ENCODE data around the gene GJD3. TPM values are rescaled to one million over a fixed set of nuclear protein-coding genes. Genes with fewer than 3 reads are reported as not detected.

GJD3 gene
- polyA plus RNA-seq, 1 donor from 2014 or later = not detected

DNA sequence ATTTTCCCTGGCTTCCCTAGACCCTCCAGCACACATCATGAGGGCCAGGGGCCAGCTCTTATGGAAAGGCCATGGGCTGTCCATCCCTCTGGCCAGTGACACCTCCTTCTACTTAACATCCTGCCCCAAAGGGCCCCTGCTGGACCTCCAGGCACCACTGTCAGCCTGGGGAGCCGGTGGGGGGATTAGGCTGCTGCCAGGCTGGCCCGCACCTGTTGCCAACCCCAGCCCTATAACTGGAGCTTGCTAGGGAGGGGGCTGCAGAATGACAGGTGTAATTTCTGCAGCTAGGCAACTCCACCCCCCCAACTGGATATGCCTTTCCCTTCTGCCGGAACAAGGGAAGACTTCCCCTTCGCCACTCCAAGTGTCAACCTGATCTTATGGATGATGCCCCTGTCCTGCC, 43.0 kb downstream of the GJD3 start:
- Mint-ChIP-seq H3K4me1 (peaks cover 55 to 61% (median 58%) of the 10 kb centered on the region in 3 donors), H3K27me3 (peaks cover 4% of the 10 kb centered on the region), H3K9me3 (peaks cover 0 to 2% (median 0%) of the 10 kb centered on the region in 3 donors), H3K27ac (peak overlapping the region; percentile 99 to 100 (median 100)), H3K4me3 (peak overlapping the region; percentile 95 to 97 (median 95)), H3K36me3 (peaks cover 1% of the 10 kb centered on the region)

DNA sequence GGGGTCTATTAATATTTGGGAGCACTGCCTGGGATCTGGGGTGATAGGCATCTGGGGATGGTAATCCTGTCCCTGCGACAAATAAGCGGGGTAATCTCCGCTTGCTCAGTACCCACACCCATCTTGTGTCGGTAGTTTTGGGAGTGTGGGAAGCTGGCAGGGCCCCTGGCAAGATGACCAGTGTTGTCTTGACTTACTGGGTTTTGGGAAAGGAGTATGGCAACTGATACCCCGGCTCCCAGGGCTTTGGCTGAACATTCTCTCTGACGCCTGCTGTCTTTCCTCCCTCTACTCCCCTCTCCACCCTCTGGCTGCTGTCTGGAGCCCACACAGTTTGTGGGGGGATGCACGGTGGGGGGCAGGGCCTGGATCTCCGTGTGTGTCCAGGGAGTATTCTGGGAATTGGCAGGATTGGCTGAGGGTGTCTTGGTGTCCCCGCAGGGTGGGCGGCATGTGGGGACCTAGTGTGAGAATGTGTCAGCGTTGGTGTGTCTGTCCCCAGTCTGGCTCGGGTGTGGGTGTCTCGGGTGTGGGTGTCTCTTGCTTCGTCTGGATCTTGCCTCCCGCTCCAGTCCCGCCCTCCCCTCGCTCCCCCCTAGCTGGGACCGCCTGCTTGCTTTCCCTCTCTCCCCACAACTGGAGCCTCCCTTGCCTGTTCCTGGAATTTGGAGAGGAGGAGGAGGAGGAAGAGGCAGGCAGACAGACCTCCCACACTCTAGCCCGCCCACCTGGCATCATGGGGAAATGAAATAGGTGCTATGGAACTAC, 43.6 kb downstream of the GJD3 start:
- Mint-ChIP-seq H3K36me3 (peaks cover 1% of the 10 kb centered on the region), H3K9me3 (peaks cover 0 to 2% (median 0%) of the 10 kb centered on the region in 3 donors), H3K27ac (peak overlapping the region; percentile 99 to 100 (median 100)), H3K4me1 (peaks cover 52 to 55% (median 53%) of the 10 kb centered on the region in 3 donors), H3K4me3 (peak overlapping the region; percentile 95 to 97 (median 95)), H3K27me3 (peaks cover 6% of the 10 kb centered on the region)

DNA sequence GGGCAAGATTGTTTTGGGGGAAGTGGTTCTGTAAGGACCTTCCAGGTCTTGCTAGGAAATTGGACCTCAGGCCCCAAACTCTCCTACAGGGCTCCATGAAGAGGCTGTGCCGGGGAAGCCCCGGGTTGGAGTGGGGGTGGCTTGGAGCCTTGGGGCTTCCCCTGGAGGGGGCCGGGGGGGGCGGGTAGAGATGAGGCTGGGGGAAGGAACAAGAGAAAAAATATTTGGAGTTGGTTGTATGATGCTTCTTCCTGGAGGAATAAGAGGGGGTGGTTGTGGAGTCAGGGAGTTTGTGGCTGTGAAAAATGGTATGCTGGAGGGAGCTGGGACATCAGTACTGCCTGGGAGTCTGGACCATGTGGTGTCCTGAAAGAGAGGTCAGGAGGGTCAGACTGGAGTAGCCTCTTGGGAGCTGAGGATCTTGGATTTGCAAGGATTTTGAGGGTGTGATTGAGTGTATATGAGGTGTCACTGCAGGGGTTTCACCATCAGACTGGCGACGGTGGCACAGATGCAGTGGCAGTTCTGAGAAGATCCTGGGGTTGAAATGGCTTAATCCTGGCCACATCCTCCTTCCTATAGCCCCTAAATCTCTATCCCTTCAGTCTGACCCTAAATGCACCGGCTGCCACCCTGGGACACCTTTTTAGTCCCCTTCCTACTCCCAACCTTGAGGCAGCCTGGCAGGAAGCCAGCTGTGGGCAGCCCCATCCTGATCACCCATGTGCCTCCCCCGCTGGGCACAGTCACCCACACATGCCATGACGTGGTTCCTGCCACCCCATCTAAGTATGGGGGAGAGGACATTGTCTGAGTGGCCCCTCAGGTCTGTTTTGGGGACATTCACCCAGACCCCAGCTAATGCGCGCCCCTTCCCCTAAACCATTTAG, 44.6 kb downstream of the GJD3 start:
- Mint-ChIP-seq H3K9me3 (peaks cover 0 to 2% (median 0%) of the 10 kb centered on the region in 3 donors), H3K27me3 (peaks cover 6% of the 10 kb centered on the region), H3K4me1 (peaks cover 45 to 50% (median 47%) of the 10 kb centered on the region in 3 donors), H3K36me3 (peaks cover 1% of the 10 kb centered on the region), H3K27ac (peak overlapping the region; percentile 99 to 100 (median 100)), H3K4me3 (peak overlapping the region; percentile 95 to 97 (median 95))

DNA sequence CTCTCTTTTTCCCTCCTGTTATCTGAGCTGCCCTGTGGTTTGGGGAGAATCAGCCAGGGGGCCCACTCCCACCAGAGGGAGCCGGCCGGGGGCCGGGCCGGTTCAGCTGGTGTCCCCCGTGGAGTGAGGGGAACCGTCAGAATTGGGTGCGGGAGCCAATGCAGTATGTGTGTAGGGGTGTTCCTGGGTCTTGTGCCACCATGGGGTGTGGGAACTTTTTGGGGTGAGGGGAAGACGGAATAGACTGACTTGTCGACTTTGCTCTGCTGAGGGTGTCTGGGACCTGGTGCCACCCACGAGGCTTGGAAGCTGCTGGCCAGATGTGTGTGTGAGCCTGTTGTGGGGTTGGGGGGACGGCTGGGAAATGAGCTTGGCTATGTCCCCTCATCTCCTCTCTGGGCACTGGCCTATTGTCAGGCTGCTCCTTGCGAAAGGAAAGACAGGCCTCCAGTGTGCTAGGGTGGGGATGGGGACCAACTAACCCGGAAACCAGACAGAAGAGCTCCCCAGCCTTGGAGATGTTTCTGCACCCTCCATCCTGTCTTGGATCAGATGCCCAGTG, 45.6 kb downstream of the GJD3 start:
- Mint-ChIP-seq H3K4me3 (peak overlapping the region; percentile 95 to 97 (median 95)), H3K36me3 (peaks cover 1% of the 10 kb centered on the region), H3K27ac (peak overlapping the region; percentile 92 to 100 (median 99)), H3K4me1 (peaks cover 41 to 45% (median 42%) of the 10 kb centered on the region in 3 donors), H3K9me3 (peaks cover 0 to 2% (median 0%) of the 10 kb centered on the region in 3 donors), H3K27me3 (peaks cover 6% of the 10 kb centered on the region)

DNA sequence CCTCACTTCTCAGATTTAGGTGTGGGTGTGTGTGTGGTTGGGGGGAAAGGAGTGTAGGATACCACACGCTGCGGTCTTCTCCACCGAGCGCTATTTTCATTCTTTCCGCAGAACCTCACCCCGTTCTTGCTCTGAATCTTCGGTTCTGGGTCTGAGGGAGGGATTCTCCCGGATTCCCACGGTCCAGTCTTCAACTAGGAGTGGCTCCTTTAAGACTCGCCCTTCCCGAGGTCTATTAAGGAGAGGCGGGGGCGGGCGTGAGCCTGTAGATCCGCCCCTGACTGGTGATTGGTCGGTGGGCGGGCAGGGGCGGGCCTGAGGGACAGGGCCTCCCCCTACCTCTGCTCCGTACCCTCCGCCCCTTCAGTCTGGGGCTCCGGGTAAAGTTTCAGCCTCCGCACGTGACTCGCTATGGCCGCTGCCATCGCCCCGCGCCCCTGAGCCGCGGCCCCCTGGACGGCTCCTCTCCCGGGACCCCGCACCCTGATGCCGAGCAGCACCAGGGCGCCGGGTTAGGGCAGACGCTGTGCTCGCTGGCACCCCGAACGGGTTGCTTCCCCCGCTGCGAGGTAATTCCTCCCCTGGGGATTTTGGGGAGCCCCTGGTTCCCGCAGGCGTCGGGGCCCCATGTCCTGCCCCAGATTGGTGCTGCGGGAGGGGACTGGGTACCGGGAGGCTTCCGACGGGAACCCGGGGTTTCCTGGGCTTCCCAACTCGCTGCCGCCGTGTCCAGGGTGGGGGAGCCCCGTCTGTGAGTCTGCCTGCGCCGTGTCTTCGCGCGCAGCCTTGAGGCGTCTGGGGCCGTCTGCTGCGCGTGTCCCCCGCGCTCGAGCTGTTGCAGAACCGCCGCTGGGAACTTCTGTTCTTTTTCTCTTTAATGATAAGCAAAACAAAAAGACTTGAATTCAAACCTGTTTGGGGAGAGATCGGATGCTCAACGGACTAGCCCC, 46.4 kb downstream of the GJD3 start:
- H3K9me3 Mint-ChIP-seq = peaks cover 0 to 2% (median 0%) of the 10 kb centered on the region in 3 donors
- H3K4me1 Mint-ChIP-seq = peaks cover 35 to 45% (median 44%) of the 10 kb centered on the region in 3 donors
- peak overlapping the region; percentile 95 to 97 (median 95) for H3K4me3 Mint-ChIP-seq
- peaks cover 1% of the 10 kb centered on the region for H3K36me3 Mint-ChIP-seq
- peaks cover 6% of the 10 kb centered on the region for H3K27me3 Mint-ChIP-seq
- peak overlapping the region; percentile 92 to 100 (median 99) for H3K27ac Mint-ChIP-seq

DNA sequence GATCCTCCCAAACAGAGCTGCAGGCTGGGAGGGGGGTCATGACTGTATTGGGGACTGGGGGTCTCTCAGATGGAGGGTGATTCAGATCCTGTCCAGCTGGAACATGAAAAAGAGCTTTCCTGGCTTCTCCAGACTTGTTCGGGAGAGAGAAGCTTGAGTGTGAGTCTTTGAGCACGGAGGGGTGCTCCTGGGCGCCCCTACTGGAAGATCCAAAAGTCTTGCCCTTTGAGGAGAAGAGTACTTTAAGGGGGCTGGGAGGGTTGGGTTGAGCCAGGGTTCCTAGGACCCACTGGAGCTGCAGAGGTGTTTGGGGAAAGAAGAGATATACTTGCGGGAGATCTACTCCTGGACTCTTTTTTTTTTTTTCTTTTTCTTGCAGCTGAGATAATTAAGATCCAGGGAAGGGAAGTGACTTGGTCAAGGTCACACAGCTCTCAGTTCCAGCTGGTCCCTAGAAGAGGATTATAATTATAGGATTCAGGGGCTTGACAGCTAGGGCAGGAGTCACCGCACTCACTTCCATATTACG, 47.1 kb downstream of the GJD3 start:
- peaks cover 0 to under 1% (median 0%) of the 10 kb centered on the region in 3 donors for H3K9me3 Mint-ChIP-seq
- H3K27ac Mint-ChIP-seq = peak overlapping the region; percentile 92 to 100 (median 99)
- H3K4me1 Mint-ChIP-seq = peaks cover 34 to 43% (median 36%) of the 10 kb centered on the region in 3 donors
- H3K27me3 Mint-ChIP-seq = peaks cover 5% of the 10 kb centered on the region
- peak overlapping the region; percentile 95 to 97 (median 95) for H3K4me3 Mint-ChIP-seq
- peaks cover 1% of the 10 kb centered on the region for H3K36me3 Mint-ChIP-seq

DNA sequence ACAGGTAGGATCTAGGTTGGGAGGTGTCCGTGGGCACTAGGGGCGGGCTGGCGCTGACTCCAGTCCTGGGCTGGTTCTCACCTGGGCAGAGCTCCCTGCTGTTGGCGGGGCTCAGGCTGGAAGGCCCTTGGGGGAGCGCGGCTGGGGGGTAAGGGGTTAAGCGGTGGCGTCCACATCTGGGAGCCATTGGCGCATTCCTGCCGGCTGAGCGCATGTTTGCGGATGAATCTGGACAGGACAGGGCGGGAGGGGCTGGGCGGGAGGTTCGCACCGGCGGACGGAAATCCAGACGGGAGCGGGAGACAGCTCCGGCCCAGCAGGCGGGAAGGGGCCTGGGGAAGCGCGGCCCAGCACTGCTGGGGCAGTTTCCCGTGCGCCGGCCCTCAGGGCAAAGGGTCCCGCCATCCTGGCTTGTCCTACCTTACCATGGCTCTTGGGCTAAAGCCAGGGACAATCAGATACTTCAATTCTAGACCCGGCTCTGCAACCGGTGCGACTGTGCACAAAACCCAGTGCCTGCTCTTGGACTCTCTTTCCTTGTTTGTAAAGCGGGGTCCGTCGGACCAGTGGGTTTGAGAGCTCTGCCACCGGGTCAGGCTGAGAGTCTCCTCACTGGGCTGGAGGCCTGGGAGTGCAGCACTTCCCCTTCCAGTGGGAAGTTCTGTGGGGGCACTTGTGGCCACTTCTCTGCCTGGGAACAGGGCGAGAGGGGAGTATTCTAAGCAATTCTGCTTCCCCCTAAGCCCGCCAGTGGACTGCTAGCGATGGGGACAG, 47.8 kb downstream of the GJD3 start:
- Mint-ChIP-seq H3K36me3 (peaks cover 1% of the 10 kb centered on the region), H3K27me3 (peaks cover 5% of the 10 kb centered on the region), H3K4me3 (peak overlapping the region; percentile 66 to 95 (median 95)), H3K9me3 (no peaks in the 10 kb centered on the region), H3K27ac (peak overlapping the region in 2 of 3 donors; percentile 99 to 100), H3K4me1 (peaks cover 33 to 47% (median 38%) of the 10 kb centered on the region in 3 donors)

DNA sequence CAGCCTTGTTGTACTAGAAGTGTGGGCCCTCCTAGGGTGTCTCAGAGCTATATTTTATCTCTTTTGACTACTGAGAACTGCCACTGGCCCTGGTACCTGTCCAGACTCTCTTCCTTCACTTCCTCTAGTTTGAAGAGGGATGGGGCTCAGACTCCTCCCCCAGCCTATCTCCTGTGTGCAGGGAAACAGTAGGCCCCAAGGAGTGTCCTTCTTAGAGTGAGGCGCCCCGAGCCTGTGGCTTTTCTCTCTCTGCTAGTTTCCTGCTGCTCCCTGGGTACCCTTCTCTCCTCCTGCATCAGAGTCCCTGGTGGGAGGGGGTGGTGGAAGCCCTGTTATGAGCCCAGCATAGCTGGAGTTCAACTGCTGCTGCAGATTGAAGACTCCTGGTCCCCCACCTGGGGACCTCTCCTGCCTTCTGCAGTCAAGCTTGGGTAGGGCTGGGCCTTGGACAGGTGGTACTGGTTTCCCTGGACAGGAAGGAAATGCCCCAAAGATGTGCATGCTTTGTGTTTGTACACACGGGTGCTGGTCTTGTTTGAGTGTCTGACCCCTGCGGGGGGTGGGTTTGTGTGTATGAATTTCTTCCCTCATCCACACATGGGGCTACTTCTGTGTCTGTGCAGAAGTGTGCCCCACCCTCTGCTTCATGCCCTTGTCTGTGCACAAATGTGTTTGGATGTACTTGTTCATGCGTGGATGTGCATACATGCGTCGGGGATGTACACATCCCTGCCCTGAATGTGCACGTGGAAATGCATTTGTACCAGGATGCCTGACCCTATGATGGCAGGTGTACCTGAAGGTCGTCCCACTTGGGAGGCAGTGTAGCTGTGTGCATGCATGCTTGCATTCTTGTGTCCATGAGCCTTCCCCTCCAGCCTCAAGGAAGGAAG, 48.6 kb downstream of the GJD3 start:
- Mint-ChIP-seq H3K27ac (no peak overlapping the region), H3K4me1 (peaks cover 38 to 49% (median 41%) of the 10 kb centered on the region in 3 donors), H3K36me3 (peaks cover 1% of the 10 kb centered on the region), H3K4me3 (peak overlapping the region in 3 of 4 donors; percentile 17 to 78 (median 66)), H3K27me3 (peaks cover 5% of the 10 kb centered on the region), H3K9me3 (no peaks in the 10 kb centered on the region)

DNA sequence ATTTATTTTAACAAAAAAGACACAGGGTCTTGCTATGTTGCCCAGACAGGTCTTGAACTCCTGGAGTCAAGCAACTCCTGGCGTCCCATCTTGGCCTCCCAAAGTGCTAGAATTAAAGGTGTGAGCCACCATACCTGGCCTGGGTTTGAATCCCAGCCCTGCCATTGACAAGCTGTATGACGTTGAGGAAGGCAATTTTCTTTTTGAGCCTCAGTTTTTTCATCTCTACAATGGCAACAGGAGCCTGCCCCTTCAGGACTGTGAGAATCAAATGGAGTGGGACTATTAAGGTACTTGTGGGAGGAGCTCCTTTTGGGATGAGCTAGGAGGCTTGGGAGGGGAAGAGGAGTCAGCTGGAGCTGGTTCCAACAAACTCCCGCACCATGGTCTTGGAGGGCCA, 49.3 kb downstream of the GJD3 start:
- Mint-ChIP-seq H3K27ac (no peak overlapping the region), H3K9me3 (no peaks in the 10 kb centered on the region), H3K27me3 (peaks cover 3% of the 10 kb centered on the region), H3K36me3 (peaks cover under 1% of the 10 kb centered on the region), H3K4me1 (peaks cover 38 to 46% (median 43%) of the 10 kb centered on the region in 3 donors), H3K4me3 (no peak overlapping the region)

DNA sequence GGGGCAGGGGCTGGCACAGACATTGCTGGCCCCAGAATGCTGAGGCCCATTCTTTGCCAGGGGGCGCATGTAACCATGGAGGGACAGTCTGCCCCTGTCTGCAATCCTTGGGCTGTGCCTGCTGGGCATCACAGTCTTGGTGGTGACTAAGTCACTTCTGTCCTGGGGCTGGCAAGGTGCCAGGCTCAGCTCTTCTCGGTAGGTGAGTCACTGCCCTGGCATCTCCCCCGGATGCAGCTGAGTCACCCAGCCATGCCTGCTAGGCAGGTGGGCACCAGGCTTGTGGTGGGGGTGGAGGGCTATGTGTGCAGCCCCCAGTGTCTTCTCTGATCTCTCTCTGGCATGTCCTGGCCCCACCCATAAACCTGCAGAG, 50.0 kb downstream of the GJD3 start:
- H3K9me3 Mint-ChIP-seq = no peaks in the 10 kb centered on the region
- no peak overlapping the region for H3K4me3 Mint-ChIP-seq
- H3K36me3 Mint-ChIP-seq = no peaks in the 10 kb centered on the region
- peaks cover 2% of the 10 kb centered on the region for H3K27me3 Mint-ChIP-seq
- peaks cover 34 to 45% (median 41%) of the 10 kb centered on the region in 3 donors for H3K4me1 Mint-ChIP-seq
- peak overlapping the region in 1 of 3 donors; percentile 6 for H3K27ac Mint-ChIP-seq

DNA sequence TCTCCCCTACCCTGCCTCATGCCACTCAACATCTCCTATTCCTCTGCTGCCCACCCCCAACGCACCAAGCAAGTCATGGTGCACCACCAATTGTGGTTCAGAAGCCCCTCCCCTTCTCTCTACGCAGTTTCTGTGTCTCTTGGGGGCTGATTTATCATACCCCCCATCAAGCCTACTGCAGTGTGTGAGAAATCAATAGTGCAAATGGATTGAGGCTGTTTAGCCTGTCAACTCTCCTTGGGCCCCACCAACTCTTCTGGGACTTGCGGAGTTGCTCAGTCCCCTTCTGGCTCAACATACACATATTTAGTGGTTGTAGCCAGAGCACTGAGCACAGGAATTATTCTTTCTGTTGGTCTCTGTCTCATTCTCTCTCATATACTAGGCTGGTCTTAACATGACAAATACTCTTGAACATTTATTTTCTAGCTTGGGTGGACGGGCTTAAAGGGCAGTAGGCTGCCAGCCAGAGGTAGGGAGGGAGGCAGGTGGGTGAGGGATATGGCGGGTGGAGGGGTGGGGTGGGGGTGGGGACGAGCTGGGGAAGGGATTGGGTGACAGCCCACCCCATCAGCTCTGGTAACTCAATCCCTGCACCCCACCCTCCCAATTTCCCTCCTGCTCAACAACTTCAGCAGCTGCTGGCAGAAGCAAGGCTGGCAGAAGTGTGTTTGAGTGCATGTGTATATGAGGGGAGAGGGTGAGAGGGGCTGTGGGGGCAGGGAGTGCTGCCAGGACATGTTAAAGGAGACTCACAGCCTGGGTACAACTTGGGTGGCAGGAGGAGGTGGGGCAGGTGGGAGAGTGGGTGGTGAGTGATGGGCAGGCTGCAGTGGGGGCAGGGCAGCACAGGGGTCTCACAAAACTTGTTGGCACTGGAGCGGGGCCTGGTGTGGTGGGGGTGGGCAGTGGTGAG, 50.6 kb downstream of the GJD3 start:
- Mint-ChIP-seq H3K4me3 (no peak overlapping the region), H3K4me1 (peaks cover 33 to 44% (median 39%) of the 10 kb centered on the region in 3 donors), H3K27me3 (peaks cover 2% of the 10 kb centered on the region), H3K9me3 (no peaks in the 10 kb centered on the region), H3K27ac (no peak overlapping the region), H3K36me3 (no peaks in the 10 kb centered on the region)
